ENCODE results near the gene CDK8.
"Not testable (repeated sequence)": the region's sequence is repeated elsewhere in the genome, so short reads cannot be mapped to it uniquely, and the experiment has no call there.

The CDK8 gene

GRCh38 chr13:26280295-26280694, 26.4 kb downstream of the CDK8 start:
- Histone ChIP-seq H3K36me3 (ENCODE audit: control insufficient read depth in 1 of 2, insufficient read depth in 2 of 2, low read depth in 1 of 2, low read length in 2 of 2) (peaks cover 3 to 5% of the 10 kb centered on the region in 2 experiments), H2AK5ac (ENCODE audit: low read length, severe bottlenecking) (no peak overlapping the region), H3K9me3 (ENCODE audit: control insufficient read depth, low read length) (no peaks in the 10 kb centered on the region), H2BK120ac (ENCODE audit: low read depth, low read length) (no peak overlapping the region), H3K4me3 (ENCODE audit: insufficient read depth in 1 of 2, low read depth in 1 of 2, low read length in 2 of 2) (no peak overlapping the region), H2BK15ac (ENCODE audit: low read depth, poor library complexity, severe bottlenecking) (no peak overlapping the region), H3K27ac (ENCODE audit: low read length, poor library complexity, severe bottlenecking) (no peak overlapping the region), H4K91ac (ENCODE audit: low read length) (no peak overlapping the region), H3K27me3 (ENCODE audit: control insufficient read depth in 1 of 2, insufficient read depth in 1 of 2, low read length in 2 of 2) (no peaks in the 10 kb centered on the region), H3K79me1 (replicated peaks; ENCODE audit: low read length, poor library complexity, severe bottlenecking) (peaks cover 13% of the 10 kb centered on the region), H3K14ac (ENCODE audit: low read length in 2 of 2) (no peak overlapping the region), H3K4me2 (ENCODE audit: low read length, poor library complexity, severe bottlenecking) (no peak overlapping the region), H2BK12ac (ENCODE audit: low read length in 2 of 2) (no peak overlapping the region), H3K4ac (ENCODE audit: low read depth in 1 of 2, low read length in 2 of 2) (no peak overlapping the region), H3K4me1 (ENCODE audit: control insufficient read depth, insufficient read depth, low read depth, low read length) (no peaks in the 10 kb centered on the region), H3K9ac (ENCODE audit: low read length) (no peak overlapping the region), H3K18ac (ENCODE audit: low read depth in 1 of 2, low read length in 2 of 2) (no peak overlapping the region), H2AFZ (ENCODE audit: low read depth, low read length) (no peak overlapping the region), H4K8ac (ENCODE audit: low read length) (no peak overlapping the region), H3K23ac (ENCODE audit: low read length in 2 of 2) (no peak overlapping the region), H2BK5ac (ENCODE audit: low read depth, low read length, poor library complexity, severe bottlenecking) (no peak overlapping the region)
- 100% methylated on average over 1 of the region's 2 CpGs for WGBS
- peak; percentile 12 for DNase-seq

GRCh38 chr13:26280822-26281221, 26.9 kb downstream of the CDK8 start:
- Histone ChIP-seq H3K36me3 (ENCODE audit: control insufficient read depth in 1 of 2, insufficient read depth in 2 of 2, low read depth in 1 of 2, low read length in 2 of 2) (peaks cover 3 to 5% of the 10 kb centered on the region in 2 experiments), H3K14ac (ENCODE audit: low read length in 2 of 2) (no peak overlapping the region), H3K4ac (ENCODE audit: low read depth in 1 of 2, low read length in 2 of 2) (no peak overlapping the region), H3K27me3 (ENCODE audit: control insufficient read depth in 1 of 2, insufficient read depth in 1 of 2, low read length in 2 of 2) (no peaks in the 10 kb centered on the region), H2BK12ac (ENCODE audit: low read length in 2 of 2) (no peak overlapping the region), H2BK15ac (ENCODE audit: low read depth, poor library complexity, severe bottlenecking) (no peak overlapping the region), H3K9me3 (ENCODE audit: control insufficient read depth, low read length) (no peaks in the 10 kb centered on the region), H3K23ac (ENCODE audit: low read length in 2 of 2) (no peak overlapping the region), H3K18ac (ENCODE audit: low read depth in 1 of 2, low read length in 2 of 2) (no peak overlapping the region), H3K4me1 (ENCODE audit: control insufficient read depth, insufficient read depth, low read depth, low read length) (no peaks in the 10 kb centered on the region), H2AK5ac (ENCODE audit: low read length, severe bottlenecking) (no peak overlapping the region), H4K8ac (ENCODE audit: low read length) (no peak overlapping the region), H4K91ac (ENCODE audit: low read length) (no peak overlapping the region), H2BK120ac (ENCODE audit: low read depth, low read length) (no peak overlapping the region), H2AFZ (ENCODE audit: low read depth, low read length) (no peak overlapping the region), H3K79me1 (replicated peaks; ENCODE audit: low read length, poor library complexity, severe bottlenecking) (peaks cover 11% of the 10 kb centered on the region), H2BK5ac (ENCODE audit: low read depth, low read length, poor library complexity, severe bottlenecking) (no peak overlapping the region), H3K27ac (ENCODE audit: low read length, poor library complexity, severe bottlenecking) (no peak overlapping the region), H3K9ac (ENCODE audit: low read length) (no peak overlapping the region), H3K4me3 (ENCODE audit: insufficient read depth in 1 of 2, low read depth in 1 of 2, low read length in 2 of 2) (no peak overlapping the region), H3K4me2 (ENCODE audit: low read length, poor library complexity, severe bottlenecking) (no peak overlapping the region)
- WGBS, result 89% methylated on average over 1 of the region's 1 CpG
- DNase-seq, result no peak

- H3K27me3 ChIP-seq (ENCODE audit: control insufficient read depth in 1 of 2, insufficient read depth in 1 of 2, low read length in 2 of 2); H3K4ac ChIP-seq (ENCODE audit: low read depth in 1 of 2, low read length in 2 of 2); H3K23ac ChIP-seq (ENCODE audit: low read length in 2 of 2); H3K4me3 ChIP-seq (ENCODE audit: insufficient read depth in 1 of 2, low read depth in 1 of 2, low read length in 2 of 2); H3K4me1 ChIP-seq (ENCODE audit: control insufficient read depth, insufficient read depth, low read depth, low read length); H3K27ac ChIP-seq (ENCODE audit: low read length, poor library complexity, severe bottlenecking); H3K36me3 ChIP-seq (ENCODE audit: control insufficient read depth in 1 of 2, insufficient read depth in 2 of 2, low read depth in 1 of 2, low read length in 2 of 2); H3K18ac ChIP-seq (ENCODE audit: low read depth in 1 of 2, low read length in 2 of 2); H2BK15ac ChIP-seq (ENCODE audit: low read depth, poor library complexity, severe bottlenecking); H2AFZ ChIP-seq (ENCODE audit: low read depth, low read length); H2BK5ac ChIP-seq (ENCODE audit: low read depth, low read length, poor library complexity, severe bottlenecking); H3K9me3 ChIP-seq (ENCODE audit: control insufficient read depth, low read length); H4K91ac ChIP-seq (ENCODE audit: low read length); H4K8ac ChIP-seq (ENCODE audit: low read length); H3K79me1 ChIP-seq (replicated peaks; ENCODE audit: low read length, poor library complexity, severe bottlenecking); H2BK120ac ChIP-seq (ENCODE audit: low read depth, low read length); H3K14ac ChIP-seq (ENCODE audit: low read length in 2 of 2); DNase-seq; H3K4me2 ChIP-seq (ENCODE audit: low read length, poor library complexity, severe bottlenecking); H2BK12ac ChIP-seq (ENCODE audit: low read length in 2 of 2); H3K9ac ChIP-seq (ENCODE audit: low read length); H2AK5ac ChIP-seq (ENCODE audit: low read length, severe bottlenecking): not testable (repeated sequence)
- 89% methylated on average over 1 of the region's 2 CpGs for WGBS
Measured at GRCh38 chr13:26285911-26286310, 32.0 kb downstream of the CDK8 start.

GRCh38 chr13:26288838-26289237, 34.9 kb downstream of the CDK8 start:
- not testable (repeated sequence) for H3K9ac ChIP-seq (ENCODE audit: low read length); H3K4me2 ChIP-seq (ENCODE audit: low read length, poor library complexity, severe bottlenecking); H3K23ac ChIP-seq (ENCODE audit: low read length in 2 of 2); H3K79me1 ChIP-seq (replicated peaks; ENCODE audit: low read length, poor library complexity, severe bottlenecking); H2BK12ac ChIP-seq (ENCODE audit: low read length in 2 of 2); H2BK15ac ChIP-seq (ENCODE audit: low read depth, poor library complexity, severe bottlenecking); H4K8ac ChIP-seq (ENCODE audit: low read length); H3K27ac ChIP-seq (ENCODE audit: low read length, poor library complexity, severe bottlenecking); H3K9me3 ChIP-seq (ENCODE audit: control insufficient read depth, low read length); H3K14ac ChIP-seq (ENCODE audit: low read length in 2 of 2); H3K4me1 ChIP-seq (ENCODE audit: control insufficient read depth, insufficient read depth, low read depth, low read length); H3K4ac ChIP-seq (ENCODE audit: low read depth in 1 of 2, low read length in 2 of 2); H3K4me3 ChIP-seq (ENCODE audit: insufficient read depth in 1 of 2, low read depth in 1 of 2, low read length in 2 of 2); H2BK120ac ChIP-seq (ENCODE audit: low read depth, low read length); H3K27me3 ChIP-seq (ENCODE audit: control insufficient read depth in 1 of 2, insufficient read depth in 1 of 2, low read length in 2 of 2); DNase-seq; H2BK5ac ChIP-seq (ENCODE audit: low read depth, low read length, poor library complexity, severe bottlenecking); H3K18ac ChIP-seq (ENCODE audit: low read depth in 1 of 2, low read length in 2 of 2); H3K36me3 ChIP-seq (ENCODE audit: control insufficient read depth in 1 of 2, insufficient read depth in 2 of 2, low read depth in 1 of 2, low read length in 2 of 2); H2AK5ac ChIP-seq (ENCODE audit: low read length, severe bottlenecking); H2AFZ ChIP-seq (ENCODE audit: low read depth, low read length); H4K91ac ChIP-seq (ENCODE audit: low read length)
- 87% methylated on average over 7 of the region's 7 CpGs for WGBS

All from mesenchymal stem cell (in vitro differentiated cells and primary cell).